ENCODE results near the gene NTM. TPM values are rescaled to one million over a fixed set of nuclear protein-coding genes. Genes with fewer than 3 reads are reported as not detected.

NTM gene
- total and polyA plus RNA-seq, 2 of the 8 experiments (the other 6 are each of a cell fraction or from before 2014, with no cell fraction given) = 13.4 to 20.0 TPM

- H3K56ac ChIP-seq (replicated peaks; ENCODE audit: insufficient read length, low read depth, low read length) = no peak overlapping the region
- no peak overlapping the region for H2BK15ac ChIP-seq (ENCODE audit: low read length)
- H3K27me3 ChIP-seq (replicated peaks in 1 of 4; ENCODE audit: control insufficient read depth in 3 of 4, extremely low read depth in 1 of 4, insufficient read depth in 3 of 4, low read length in 3 of 4) = peaks cover 0 to 38% (median 22%) of the 10 kb centered on the region in 4 experiments; a peak in 6 of 7 replicates
- H3K4me1 ChIP-seq (replicated peaks in 1 of 4; ENCODE audit: control insufficient read depth in 3 of 4, insufficient read depth in 4 of 4, low read length in 3 of 4) = peaks cover 0 to 5% (median 3%) of the 10 kb centered on the region in 4 experiments; a peak in 5 of 7 replicates
- no peak overlapping the region for H2BK12ac ChIP-seq (ENCODE audit: low read depth, low read length)
- H4K5ac ChIP-seq (ENCODE audit: insufficient read length, low read depth, low read length) = no peak overlapping the region
- H3K79me2 ChIP-seq (ENCODE audit: control insufficient read depth in 1 of 2, insufficient read depth in 2 of 2, low read length in 2 of 2) = no peaks in the 10 kb centered on the region
- H3K9me3 ChIP-seq (ENCODE audit: insufficient read depth in 2 of 2, low read depth in 1 of 2, low read length in 1 of 2) = no peaks in the 10 kb centered on the region
- no peak overlapping the region for H3K9ac ChIP-seq (replicated peaks in 1 of 4; ENCODE audit: extremely low read depth in 1 of 4, low read depth in 3 of 4, low read length in 3 of 4)
- no peak overlapping the region for H3K4me3 ChIP-seq (ENCODE audit: extremely low read depth in 1 of 4, insufficient read depth in 2 of 4, low read depth in 3 of 4, low read length in 4 of 4)
- no peak overlapping the region for H3K18ac ChIP-seq (ENCODE audit: extremely low read depth, low read length)
- H4K20me1 ChIP-seq (replicated peaks in 1 of 2; ENCODE audit: control insufficient read depth in 1 of 2, insufficient read depth in 2 of 2, low read length in 2 of 2) = peaks cover 0 to 4% of the 10 kb centered on the region in 2 experiments
- no peak overlapping the region for H4K8ac ChIP-seq (ENCODE audit: extremely low read depth, insufficient read depth, low read length)
- POLR2A ChIA-PET (ENCODE audit: partially characterized antibody) = interaction anchor here (1.4 kb wide), 3 partner anchors 16 to 432 kb away, joined by 3 read pairs; no protein-coding TSS in a partner anchor
- CTCF ChIA-PET (ENCODE audit: partially characterized antibody) = interaction anchor here (0.6 to 11.9 kb wide), 47 partner anchors 9 to 1370 kb away, joined by 3 to 115 read pairs (median 6); no protein-coding TSS in a partner anchor
- no peak overlapping the region for H3K4ac ChIP-seq (replicated peaks; ENCODE audit: insufficient read length, low read depth, low read length)
- no peak overlapping the region for H2AK5ac ChIP-seq (ENCODE audit: low read depth, low read length)
- no peak overlapping the region for H3K23ac ChIP-seq (ENCODE audit: insufficient read length)
- no peaks in the 10 kb centered on the region; the same call in 1 of the 2 replicates for H3K23me2 ChIP-seq (ENCODE audit: low read depth, low read length)
- no peak overlapping the region for H3K4me2 ChIP-seq (ENCODE audit: insufficient read depth in 1 of 2, low read depth in 2 of 2, low read length in 2 of 2)
- H3K79me1 ChIP-seq (ENCODE audit: low read depth, low read length) = no peaks in the 10 kb centered on the region
- H3K27ac ChIP-seq (ENCODE audit: low read depth, low read length) = no peak overlapping the region
- DNase-seq (ENCODE audit: low read depth in 1 of 2, low spot score in 2 of 2) = no peak
- 91% methylated on average over 4 of the region's 4 CpGs; no CpG with 5 or more reads in 1 of the 2 experiments for WGBS, 2 experiments (ENCODE audit: extremely low coverage in 1 of 2, insufficient coverage in 1 of 2, insufficient read length in 1 of 2, insufficient replicate concordance in 2 of 2, low coverage in 1 of 2, low lambda C conversion rate in 2 of 2, missing lambda C conversion rate in 1 of 2)
- TF ChIP-seq KDM4A (IDR thresholded peaks at IDR 0.05; ENCODE audit: low read depth, low read length, severe bottlenecking) (no peak), NANOG (IDR thresholded peaks at IDR 0.05; ENCODE audit: insufficient read depth, low read depth, low read length, poor library complexity, severe bottlenecking) (no peak), RAD21 (IDR thresholded peaks at IDR 0.05 in 1 of 2, conservative IDR thresholded peaks at IDR 0.05 in 1 of 2; ENCODE audit: low read depth in 2 of 2, low read length in 2 of 2) (peak; percentile 4 to 8; a peak in 1 of 4 replicates), EGR1 (IDR thresholded peaks at IDR 0.05; ENCODE audit: borderline replicate concordance, low read depth, low read length) (no peak), CBX5 (IDR thresholded peaks at IDR 0.05; ENCODE audit: low read depth, low read length) (no peak)
- no peak overlapping the region for H2BK20ac ChIP-seq (ENCODE audit: low read length)
- no peak overlapping the region for H2BK5ac ChIP-seq (ENCODE audit: low read depth, low read length)
- H4K91ac ChIP-seq (replicated peaks; ENCODE audit: insufficient read length, low read length) = no peak overlapping the region
- H2BK120ac ChIP-seq (replicated peaks; ENCODE audit: low read depth, low read length) = no peak overlapping the region
- no peaks in the 10 kb centered on the region for H3K36me3 ChIP-seq (ENCODE audit: control insufficient read depth in 2 of 4, insufficient read depth in 4 of 4, low read length in 3 of 4)
- H3K14ac ChIP-seq (ENCODE audit: insufficient read length) = no peak overlapping the region
- H2AFZ ChIP-seq (ENCODE audit: low read length) = no peak overlapping the region
- FAIRE-seq = no peak
Observed at GRCh38 chr11:131693756-131694155, 323.3 kb downstream of the NTM start.
